H1 (cell line): ENCODE data around the gene NOS3.

ENCODE experiments used
- CEBPB ChIP-seq: IDR thresholded peaks from 2 replicates; pipeline ENCODE4 v1.6.1; 2012; ENCODE audit warnings: low read depth, low read length
- CHD1 ChIP-seq: IDR thresholded peaks from 2 replicates; pipeline ENCODE4 v1.6.1; 2012; ENCODE audit warnings: low read depth, low read length, improper control_type of control experiment
- HDAC2 ChIP-seq, 2 experiments: fragments of 300-600 bp in 1 of 2; sonication (generic) in 1 of 2; IDR thresholded peaks; 2 replicates each; pipeline ENCODE4 v1.6.1; 2011 to 2012; ENCODE audit warnings: low read depth in 2 of 2, low read length in 2 of 2, mild to moderate bottlenecking in 2 of 2, moderate library complexity in 2 of 2, borderline replicate concordance in 1 of 2, inconsistent platforms in 1 of 2
- POLR2A ChIP-seq, 2 experiments: IDR thresholded peaks; 1 replicate in 1 of 2; 2 replicates in 1 of 2; pipeline ENCODE4 v1.6.1; 2011; ENCODE audit warnings: low read depth in 2 of 2, low read length in 2 of 2, mild to moderate bottlenecking in 2 of 2; ENCODE audit errors: control extremely low read depth in 1 of 2
- POLR2AphosphoS5 ChIP-seq: IDR thresholded peaks from 2 replicates; pipeline ENCODE4 v1.6.1; 2011; ENCODE audit warnings: low read depth, low read length
- RAD21 ChIP-seq, 2 experiments: IDR thresholded peaks in 1 of 2; conservative IDR thresholded peaks in 1 of 2; 2 replicates each; pipeline ENCODE4 v1.6.1; 2011; ENCODE audit warnings: low read depth in 2 of 2, low read length in 2 of 2, improper control_type of control experiment in 1 of 2, inconsistent platforms in 1 of 2, mild to moderate bottlenecking in 1 of 2, moderate library complexity in 1 of 2
- TF ChIP-seq, protein P1 (sequence below), 3 experiments: IDR thresholded peaks; 1 replicate in 2 of 3; 2 replicates in 1 of 3; pipeline versions ENCODE4 v1.5.1 to v1.6.1; 2011; ENCODE audit warnings: low read length in 3 of 3, mild to moderate bottlenecking in 3 of 3, inconsistent platforms in 2 of 3, low read depth in 1 of 3, moderate library complexity in 1 of 3; ENCODE audit not compliant: insufficient read depth in 1 of 3; ENCODE audit errors: control extremely low read depth in 1 of 3

DNA sequence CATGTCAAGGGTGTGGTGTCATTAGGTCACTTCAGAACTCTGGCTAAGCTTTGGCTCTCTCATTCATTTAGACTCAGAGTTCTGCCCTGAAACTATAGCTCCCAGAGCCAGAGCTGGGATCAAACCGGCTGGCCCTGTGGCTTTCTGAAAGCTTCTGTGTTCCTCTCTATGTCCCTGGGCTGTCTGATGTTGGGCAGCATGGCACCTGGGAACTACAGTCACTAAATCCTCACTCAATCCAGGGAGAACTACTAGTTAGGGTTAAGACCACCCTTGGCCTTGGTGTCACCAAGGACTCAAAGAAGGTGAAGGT lies 20.2 kb downstream of the NOS3 start:
- no peak for TF ChIP-seq RAD21 (IDR thresholded peaks at IDR 0.05 in 1 of 2, conservative IDR thresholded peaks at IDR 0.05 in 1 of 2; ENCODE audit: low read depth in 2 of 2, low read length in 2 of 2)
- TF ChIP-seq POLR2AphosphoS5, result no peak
- TF ChIP-seq, protein P1, sequence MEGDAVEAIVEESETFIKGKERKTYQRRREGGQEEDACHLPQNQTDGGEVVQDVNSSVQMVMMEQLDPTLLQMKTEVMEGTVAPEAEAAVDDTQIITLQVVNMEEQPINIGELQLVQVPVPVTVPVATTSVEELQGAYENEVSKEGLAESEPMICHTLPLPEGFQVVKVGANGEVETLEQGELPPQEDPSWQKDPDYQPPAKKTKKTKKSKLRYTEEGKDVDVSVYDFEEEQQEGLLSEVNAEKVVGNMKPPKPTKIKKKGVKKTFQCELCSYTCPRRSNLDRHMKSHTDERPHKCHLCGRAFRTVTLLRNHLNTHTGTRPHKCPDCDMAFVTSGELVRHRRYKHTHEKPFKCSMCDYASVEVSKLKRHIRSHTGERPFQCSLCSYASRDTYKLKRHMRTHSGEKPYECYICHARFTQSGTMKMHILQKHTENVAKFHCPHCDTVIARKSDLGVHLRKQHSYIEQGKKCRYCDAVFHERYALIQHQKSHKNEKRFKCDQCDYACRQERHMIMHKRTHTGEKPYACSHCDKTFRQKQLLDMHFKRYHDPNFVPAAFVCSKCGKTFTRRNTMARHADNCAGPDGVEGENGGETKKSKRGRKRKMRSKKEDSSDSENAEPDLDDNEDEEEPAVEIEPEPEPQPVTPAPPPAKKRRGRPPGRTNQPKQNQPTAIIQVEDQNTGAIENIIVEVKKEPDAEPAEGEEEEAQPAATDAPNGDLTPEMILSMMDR (IDR thresholded peaks at IDR 0.05; ENCODE audit: control extremely low read depth in 1 of 3, insufficient read depth in 1 of 3, low read depth in 1 of 3, low read length in 3 of 3), result no peak
- TF ChIP-seq CEBPB, result no peak
- no peak for TF ChIP-seq POLR2A (IDR thresholded peaks at IDR 0.05; ENCODE audit: control extremely low read depth in 1 of 2, low read depth in 2 of 2, low read length in 2 of 2)
- TF ChIP-seq HDAC2 (IDR thresholded peaks at IDR 0.05; ENCODE audit: borderline replicate concordance in 1 of 2, low read depth in 2 of 2, low read length in 2 of 2), result no peak
- TF ChIP-seq CHD1, result no peak
